HCT116 (cell line): Measurements from ENCODE around the gene RC3H2. TPM values are rescaled to one million over a fixed set of nuclear protein-coding genes. Genes with fewer than 3 reads are reported as not detected.

Source experiments
- ATAC-seq: fragments of 200-7000 bp; cut with Tn5 transposase; 2 replicates; pipeline ENCODE4 v1.9.1; 2020; ENCODE audit warnings: mild to moderate bottlenecking, moderate library complexity
- BruUV-seq: library from RNA; stranded (reverse); fragments of 400-500 nt; replicated peaks from 2 replicates; lab custom pipeline; 2021; lab: Mats Ljungman, UMichigan
- CTCF ChIA-PET: fragments of 300-600 bp; sonication (Branson Sonifier 250); formaldehyde crosslinking; loops from one replicate; lab custom pipeline; 2021; ENCODE audit warnings: antibody characterized with exemption; lab: Charles Lee
- POLR2A ChIA-PET: fragments of 300-600, 350-600 bp; sonication (Branson Sonifier 250); formaldehyde crosslinking; loops from one replicate; lab custom pipeline; 2021; ENCODE audit warnings: antibody characterized with exemption; lab: Charles Lee
- RAD21 ChIA-PET, 2 experiments: fragments of 300-600 bp; sonication (Branson Sonifier 250); formaldehyde crosslinking; loops; one replicate each; lab custom pipeline; 2023; ENCODE audit warnings: low total read pairs in 2 of 2; ENCODE audit not compliant: uncharacterized antibody in 2 of 2, unreplicated experiment in 2 of 2, low non-redundant PET in 1 of 2; lab: Charles Lee
- DNase-seq: peaks from one replicate; pipeline ENCODE4 v3.0.0-alpha.2; 2010; ENCODE audit warnings: low read depth, low spot score
- H2AFZ ChIP-seq: fragments of 200-600 bp; shearing (Covaris generic), sonication (generic); 2 replicates; pipeline ENCODE4 v1.6.1; 2017; ENCODE audit warnings: low read depth, mixed run types, mixed read lengths, antibody characterized with exemption, low read length; ENCODE audit not compliant: poor library complexity, severe bottlenecking
- H3K27ac ChIP-seq: 2 replicates; pipeline ENCODE4 v1.5.1; 2012; ENCODE audit warnings: low read depth, low read length
- H3K27me3 ChIP-seq: fragments of 200-600 bp; sonication (generic); 2 replicates; pipeline ENCODE4 v1.6.1; 2016; ENCODE audit warnings: mixed run types, low read length, mixed read lengths; ENCODE audit not compliant: insufficient read depth
- H3K36me3 ChIP-seq, 2 experiments: fragments of 200-500 bp in 1 of 2; fragments of 200-600 bp in 1 of 2; sonication (Bioruptor generic) in 1 of 2; sonication (generic) in 1 of 2; 2 replicates each; pipeline versions ENCODE4 v1.5.1 to v1.6.1; 2014 to 2016; ENCODE audit warnings: low read length in 2 of 2, inconsistent platforms in 1 of 2, mixed read lengths in 1 of 2, mixed run types in 1 of 2; ENCODE audit not compliant: insufficient read depth in 2 of 2, control insufficient read depth in 1 of 2
- H3K4me1 ChIP-seq, 2 experiments: fragments of 200-600 bp in 1 of 2; sonication (generic) in 1 of 2; 2 replicates each; pipeline versions ENCODE4 v1.5.1 to v1.6.1; 2012 to 2017; ENCODE audit warnings: low read length in 2 of 2, inconsistent platforms in 1 of 2, mild to moderate bottlenecking in 1 of 2, mixed read lengths in 1 of 2, mixed run types in 1 of 2, moderate library complexity in 1 of 2; ENCODE audit not compliant: insufficient read depth in 2 of 2, control insufficient read depth in 1 of 2
- H3K4me2 ChIP-seq: fragments of 200-600 bp; sonication (generic); 2 replicates; pipeline ENCODE4 v1.6.1; 2017; ENCODE audit warnings: mixed run types, low read length, mixed read lengths
- H3K4me3 ChIP-seq, 2 experiments: fragments of 200-600 bp in 1 of 2; sonication (generic) in 1 of 2; replicated peaks in 1 of 2; 2 replicates each; pipeline ENCODE4 v1.5.1; 2011 to 2016; ENCODE audit warnings: low read length in 2 of 2, control low read depth in 1 of 2, low read depth in 1 of 2, mild to moderate bottlenecking in 1 of 2, mixed read lengths in 1 of 2, mixed run types in 1 of 2
- H3K79me2 ChIP-seq: fragments of 200-600 bp; sonication (generic); 2 replicates; pipeline ENCODE4 v1.6.1; 2017; ENCODE audit warnings: mild to moderate bottlenecking, mixed run types, low read length, moderate library complexity, mixed read lengths; ENCODE audit not compliant: insufficient read depth
- H3K9ac ChIP-seq: fragments of 200-600 bp; sonication (generic); 2 replicates; pipeline ENCODE4 v1.6.1; 2016; ENCODE audit warnings: low read length, mixed read lengths
- H3K9me2 ChIP-seq: fragments of 200-600 bp; sonication (generic), shearing (Covaris generic); 2 replicates; pipeline ENCODE4 v1.6.1; 2017; ENCODE audit warnings: mixed run types, mild to moderate bottlenecking, moderate library complexity; ENCODE audit not compliant: insufficient read depth
- H3K9me3 ChIP-seq, 2 experiments: fragments of 200-500 bp in 1 of 2; fragments of 200-600 bp in 1 of 2; sonication (Bioruptor generic) in 1 of 2; sonication (generic) in 1 of 2; 2 replicates each; pipeline ENCODE4 v1.6.1; 2014 to 2017; ENCODE audit warnings: low read length in 2 of 2, mixed read lengths in 2 of 2, inconsistent platforms in 1 of 2, low read depth in 1 of 2, mild to moderate bottlenecking in 1 of 2, mixed run types in 1 of 2, moderate library complexity in 1 of 2; ENCODE audit not compliant: control insufficient read depth in 1 of 2, insufficient read depth in 1 of 2
- H4K20me1 ChIP-seq: fragments of 200-600 bp; sonication (generic), shearing (Covaris generic); 2 replicates; pipeline ENCODE4 v1.6.1; 2017; ENCODE audit warnings: mixed run types, mild to moderate bottlenecking, moderate library complexity; ENCODE audit not compliant: insufficient read depth
- ATF3 ChIP-seq: IDR thresholded peaks from 2 replicates; pipeline ENCODE4 v1.6.1; 2012
- CBX3 ChIP-seq: IDR thresholded peaks from 2 replicates; pipeline ENCODE4 v1.6.1; 2012; ENCODE audit warnings: low read depth
- CEBPB ChIP-seq: IDR thresholded peaks from 2 replicates; pipeline ENCODE4 v1.6.1; 2012; ENCODE audit warnings: low read depth
- EGR1 ChIP-seq: IDR thresholded peaks from 2 replicates; pipeline ENCODE4 v1.6.1; 2012; ENCODE audit warnings: low read depth
- ELF1 ChIP-seq: IDR thresholded peaks from 2 replicates; pipeline ENCODE4 v1.6.1; 2012; ENCODE audit warnings: low read depth, borderline replicate concordance
- FOSL1 ChIP-seq: IDR thresholded peaks from 2 replicates; pipeline ENCODE4 v1.6.1; 2012; ENCODE audit warnings: low read depth
- RAD21 ChIP-seq: IDR thresholded peaks from 2 replicates; pipeline ENCODE4 v1.6.1; 2012; ENCODE audit warnings: low read depth, mild to moderate bottlenecking
- SIN3A ChIP-seq: IDR thresholded peaks from 2 replicates; pipeline ENCODE4 v1.6.1; 2012; ENCODE audit warnings: low read depth
- ZBTB33 ChIP-seq: IDR thresholded peaks from 2 replicates; pipeline ENCODE4 v1.6.1; 2011; ENCODE audit warnings: mild to moderate bottlenecking, low read length, moderate library complexity; ENCODE audit not compliant: insufficient replicate concordance; ENCODE audit errors: extremely low read depth
- ZNF274 ChIP-seq: fragments of 200-500 bp; sonication (Bioruptor generic); IDR thresholded peaks from 2 replicates; pipeline ENCODE4 v1.6.1; 2014; ENCODE audit warnings: mild to moderate bottlenecking, low read depth, low read length, inconsistent platforms
- intact Hi-C: fragments of 100-400 bp; cut with micrococcal nuclease; formaldehyde crosslinking; loops from 2 replicates; pipeline ENCODE4 v1.10.0; 2022
- total RNA-seq: library from RNA; stranded (reverse); gene quantifications from one replicate; pipeline ENCODE4 v1.2.1, GENCODE V29; 2021; ENCODE audit not compliant: unreplicated experiment

Gene RC3H2
- total RNA-seq, 1 experiment from 2014 or later = 53.8 TPM

GRCh38 chr9:122846371-122846940, 58.7 kb downstream of the RC3H2 start:
- H3K9ac ChIP-seq = no peak overlapping the region
- no peak for ATAC-seq
- RAD21 ChIA-PET = no interaction called here

GRCh38 chr9:122845116-122845515, 60.0 kb downstream of the RC3H2 start:
- RAD21 ChIA-PET = no interaction called here
- no peaks in the 10 kb centered on the region for H3K79me2 ChIP-seq
- DNase-seq (no peak), ATAC-seq (no peak)
- H3K4me3 ChIP-seq = no peak overlapping the region
- no TSS peak for BruUV-seq
- POLR2A ChIA-PET = no interaction called here
- CTCF ChIA-PET = no interaction called here
- H3K27ac ChIP-seq = no peak overlapping the region
- no peaks in the 10 kb centered on the region for H3K27me3 ChIP-seq
- H3K9ac ChIP-seq = no peak overlapping the region
- peaks cover 11 to 12% of the 10 kb centered on the region in 2 experiments; a peak in 2 of 4 replicates for H3K36me3 ChIP-seq
- H2AFZ ChIP-seq = no peak overlapping the region
- H3K4me1 ChIP-seq = no peaks in the 10 kb centered on the region
- no peak overlapping the region for H3K4me2 ChIP-seq
- H3K9me2 ChIP-seq = no peaks in the 10 kb centered on the region
- intact Hi-C loops = no loop called here
- H3K9me3 ChIP-seq = no peaks in the 10 kb centered on the region
- H4K20me1 ChIP-seq = 0 out of 2 replicates have a peak, but pooled peaks cover 4% of the 10 kb centered on the region
- TF ChIP-seq ZNF274 (no peak), ATF3 (no peak), CBX3 (no peak), ZBTB33 (no peak), CEBPB (no peak), EGR1 (no peak), SIN3A (no peak)

More at GRCh38 chr9:122846371-122846940, 58.7 kb downstream of the RC3H2 start:
- intact Hi-C loops = no loop called here
- Histone ChIP-seq H3K9me2 (no peaks in the 10 kb centered on the region), H3K27ac (no peak overlapping the region), H3K36me3 (peaks cover 18 to 20% of the 10 kb centered on the region in 2 experiments), H3K79me2 (no peaks in the 10 kb centered on the region), H2AFZ (no peak overlapping the region), H4K20me1 (0 out of 2 replicates have a peak, but pooled peaks cover 4% of the 10 kb centered on the region), H3K27me3 (no peaks in the 10 kb centered on the region), H3K9me3 (no peaks in the 10 kb centered on the region), H3K4me1 (no peaks in the 10 kb centered on the region)
- no TSS peak for BruUV-seq
- ChIA-PET POLR2A (no interaction called here), CTCF (no interaction called here)
- TF ChIP-seq ZBTB33 (no peak), FOSL1 (no peak), RAD21 (no peak), ELF1 (no peak), EGR1 (no peak)
- TF ChIP-seq, all 23 proteins: peak for 0
- Histone ChIP-seq H3K4me2 (no peak overlapping the region), H3K4me3 (no peak overlapping the region)
- DNase-seq = no peak
